ENCODE results near the gene NCS1. TPM values are rescaled to one million over a fixed set of nuclear protein-coding genes. Genes with fewer than 3 reads are reported as not detected.

NCS1 gene
- total and polyA plus RNA-seq, 9 of the 15 experiments (the other 6 are each of a cell fraction or from before 2014, with no cell fraction given), result 0.28 to 27.0 (median 9.6) TPM

DNA sequence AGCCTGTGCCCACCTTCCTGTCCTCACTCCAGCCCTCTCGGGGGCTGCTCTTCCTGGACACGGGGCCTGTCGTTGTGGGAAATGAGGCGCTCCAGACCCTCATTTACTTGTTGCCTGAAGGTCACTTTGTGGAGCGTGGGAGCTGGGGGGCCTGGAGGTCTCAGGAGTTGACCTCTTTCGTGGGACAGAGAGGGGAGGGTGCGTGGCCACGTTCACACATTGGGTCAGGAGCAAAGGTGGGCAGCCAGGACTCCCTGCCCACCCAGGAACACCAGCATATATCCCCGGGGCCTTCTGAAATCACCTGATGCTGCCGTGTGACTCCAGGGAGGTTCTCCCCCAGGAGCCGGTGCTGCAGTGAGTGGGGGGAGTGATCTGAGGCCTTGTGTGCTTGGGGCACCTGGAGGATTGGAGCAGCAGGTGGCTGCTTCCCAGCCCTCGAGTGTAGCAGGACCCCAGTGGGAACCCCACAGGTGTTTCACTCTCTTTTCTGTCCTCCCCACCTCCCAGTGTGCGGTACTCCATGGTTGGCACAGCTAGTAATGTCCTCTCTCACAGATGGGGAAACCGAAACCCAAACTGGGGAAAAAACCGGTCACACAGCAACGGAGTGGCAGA, 20.3 kb downstream of the NCS1 start (continued):
- TF ChIP-seq, protein P1, sequence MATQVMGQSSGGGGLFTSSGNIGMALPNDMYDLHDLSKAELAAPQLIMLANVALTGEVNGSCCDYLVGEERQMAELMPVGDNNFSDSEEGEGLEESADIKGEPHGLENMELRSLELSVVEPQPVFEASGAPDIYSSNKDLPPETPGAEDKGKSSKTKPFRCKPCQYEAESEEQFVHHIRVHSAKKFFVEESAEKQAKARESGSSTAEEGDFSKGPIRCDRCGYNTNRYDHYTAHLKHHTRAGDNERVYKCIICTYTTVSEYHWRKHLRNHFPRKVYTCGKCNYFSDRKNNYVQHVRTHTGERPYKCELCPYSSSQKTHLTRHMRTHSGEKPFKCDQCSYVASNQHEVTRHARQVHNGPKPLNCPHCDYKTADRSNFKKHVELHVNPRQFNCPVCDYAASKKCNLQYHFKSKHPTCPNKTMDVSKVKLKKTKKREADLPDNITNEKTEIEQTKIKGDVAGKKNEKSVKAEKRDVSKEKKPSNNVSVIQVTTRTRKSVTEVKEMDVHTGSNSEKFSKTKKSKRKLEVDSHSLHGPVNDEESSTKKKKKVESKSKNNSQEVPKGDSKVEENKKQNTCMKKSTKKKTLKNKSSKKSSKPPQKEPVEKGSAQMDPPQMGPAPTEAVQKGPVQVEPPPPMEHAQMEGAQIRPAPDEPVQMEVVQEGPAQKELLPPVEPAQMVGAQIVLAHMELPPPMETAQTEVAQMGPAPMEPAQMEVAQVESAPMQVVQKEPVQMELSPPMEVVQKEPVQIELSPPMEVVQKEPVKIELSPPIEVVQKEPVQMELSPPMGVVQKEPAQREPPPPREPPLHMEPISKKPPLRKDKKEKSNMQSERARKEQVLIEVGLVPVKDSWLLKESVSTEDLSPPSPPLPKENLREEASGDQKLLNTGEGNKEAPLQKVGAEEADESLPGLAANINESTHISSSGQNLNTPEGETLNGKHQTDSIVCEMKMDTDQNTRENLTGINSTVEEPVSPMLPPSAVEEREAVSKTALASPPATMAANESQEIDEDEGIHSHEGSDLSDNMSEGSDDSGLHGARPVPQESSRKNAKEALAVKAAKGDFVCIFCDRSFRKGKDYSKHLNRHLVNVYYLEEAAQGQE (IDR thresholded peaks at IDR 0.05; ENCODE audit: borderline replicate concordance), result no peak
- TF ChIP-seq, protein P1 (CRISPR knock-in tag; IDR thresholded peaks at IDR 0.05; ENCODE audit: low read depth), result no peak
- no peak for TF ChIP-seq CGGBP1 (CRISPR knock-in tag; IDR thresholded peaks at IDR 0.05)
- TF ChIP-seq ELF4 (CRISPR knock-in tag; IDR thresholded peaks at IDR 0.05), result no peak
- TF ChIP-seq HES1 (IDR thresholded peaks at IDR 0.05; ENCODE audit: low read depth), result no peak
- no peak for TF ChIP-seq FOXJ2 (tag; IDR thresholded peaks at IDR 0.05)

Data from K562 (cell line).